Peyer's patch (tissue), 4 donors: Measurements from ENCODE around the gene UBE2H. TPM values are rescaled to one million over a fixed set of nuclear protein-coding genes. Genes with fewer than 3 reads are reported as not detected.
"Not testable (repeated sequence)": the region's sequence is repeated elsewhere in the genome, so short reads cannot be mapped to it uniquely, and the experiment has no call there.

Experiments
- DNase-seq, 3 donors: peaks; one replicate each; pipeline ENCODE4 v3.0.0-alpha.2; 2017 to 2019
- H3K27ac ChIP-seq, 4 donors: fragments of 200-600 bp; sonication (generic); one replicate each; pipeline ENCODE4 v1.5.1; 2016 to 2019
- H3K27me3 ChIP-seq, 2 donors: fragments of 200-600 bp; sonication (generic); one replicate each; pipeline ENCODE4 v1.5.1; 2019
- H3K36me3 ChIP-seq, 3 donors: fragments of 200-600 bp; sonication (generic); one replicate each; pipeline ENCODE4 v1.5.1; 2016 to 2019
- H3K4me1 ChIP-seq, 4 donors: fragments of 200-600 bp; sonication (generic); one replicate each; pipeline ENCODE4 v1.5.1; 2016 to 2019
- H3K4me3 ChIP-seq, 4 donors: fragments of 200-600 bp; sonication (generic); 1 replicate in 3 of 4; 2 replicates in 1 of 4; pipeline ENCODE4 v1.5.1; 2016 to 2019; ENCODE audit warnings: mild to moderate bottlenecking in 1 of 4
- H3K9me3 ChIP-seq, 4 donors: fragments of 200-600 bp; sonication (generic); one replicate each; pipeline ENCODE4 v1.5.1; 2016 to 2019; ENCODE audit warnings: mild to moderate bottlenecking in 1 of 4
- POLR2A ChIP-seq, 2 donors: fragments of 450-650 bp; IDR thresholded peaks; one replicate each; pipeline ENCODE4 v1.5.1; 2017; ENCODE audit warnings: antibody characterized with exemption in 2 of 2, mild to moderate bottlenecking in 2 of 2, moderate library complexity in 2 of 2
- total RNA-seq, 4 donors: library from RNA; depleted of rRNA; stranded (reverse); fragments of >200 nt; gene quantifications; one replicate each; pipeline ENCODE4 v1.1.0, GENCODE V29; 2016
- TF ChIP-seq, protein P1 (sequence below), 6 experiments: fragments of 450-650 bp in 4 of 6; fragments of 200-600 bp in 2 of 6; sonication (generic) in 1 of 6; IDR thresholded peaks; one replicate each; pipeline ENCODE4 v1.5.1; 2017 to 2019; ENCODE audit warnings: antibody characterized with exemption in 6 of 6, mild to moderate bottlenecking in 3 of 6, moderate library complexity in 1 of 6

Gene UBE2H
- total RNA-seq, 4 donors from 2014 or later: 33.5 to 59.4 (median 51.4) TPM

- Histone ChIP-seq H3K9me3 (no peaks in the 10 kb centered on the region), H3K4me3 (no peak overlapping the region), H3K4me1 (peaks cover 0 to 29% (median 5%) of the 10 kb centered on the region in 4 donors), H3K27me3 (no peaks in the 10 kb centered on the region), H3K36me3 (peaks cover 0 to 5% (median 0%) of the 10 kb centered on the region in 3 donors), H3K27ac (no peak overlapping the region)
- DNase-seq: no peak
- TF ChIP-seq POLR2A (IDR thresholded peaks at IDR 0.05): no peak
- TF ChIP-seq, protein P1, sequence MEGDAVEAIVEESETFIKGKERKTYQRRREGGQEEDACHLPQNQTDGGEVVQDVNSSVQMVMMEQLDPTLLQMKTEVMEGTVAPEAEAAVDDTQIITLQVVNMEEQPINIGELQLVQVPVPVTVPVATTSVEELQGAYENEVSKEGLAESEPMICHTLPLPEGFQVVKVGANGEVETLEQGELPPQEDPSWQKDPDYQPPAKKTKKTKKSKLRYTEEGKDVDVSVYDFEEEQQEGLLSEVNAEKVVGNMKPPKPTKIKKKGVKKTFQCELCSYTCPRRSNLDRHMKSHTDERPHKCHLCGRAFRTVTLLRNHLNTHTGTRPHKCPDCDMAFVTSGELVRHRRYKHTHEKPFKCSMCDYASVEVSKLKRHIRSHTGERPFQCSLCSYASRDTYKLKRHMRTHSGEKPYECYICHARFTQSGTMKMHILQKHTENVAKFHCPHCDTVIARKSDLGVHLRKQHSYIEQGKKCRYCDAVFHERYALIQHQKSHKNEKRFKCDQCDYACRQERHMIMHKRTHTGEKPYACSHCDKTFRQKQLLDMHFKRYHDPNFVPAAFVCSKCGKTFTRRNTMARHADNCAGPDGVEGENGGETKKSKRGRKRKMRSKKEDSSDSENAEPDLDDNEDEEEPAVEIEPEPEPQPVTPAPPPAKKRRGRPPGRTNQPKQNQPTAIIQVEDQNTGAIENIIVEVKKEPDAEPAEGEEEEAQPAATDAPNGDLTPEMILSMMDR (IDR thresholded peaks at IDR 0.05): no peak
These were observed 124.5 kb downstream of the UBE2H start for GRCh38 chr7:129828078-129828762.

DNA sequence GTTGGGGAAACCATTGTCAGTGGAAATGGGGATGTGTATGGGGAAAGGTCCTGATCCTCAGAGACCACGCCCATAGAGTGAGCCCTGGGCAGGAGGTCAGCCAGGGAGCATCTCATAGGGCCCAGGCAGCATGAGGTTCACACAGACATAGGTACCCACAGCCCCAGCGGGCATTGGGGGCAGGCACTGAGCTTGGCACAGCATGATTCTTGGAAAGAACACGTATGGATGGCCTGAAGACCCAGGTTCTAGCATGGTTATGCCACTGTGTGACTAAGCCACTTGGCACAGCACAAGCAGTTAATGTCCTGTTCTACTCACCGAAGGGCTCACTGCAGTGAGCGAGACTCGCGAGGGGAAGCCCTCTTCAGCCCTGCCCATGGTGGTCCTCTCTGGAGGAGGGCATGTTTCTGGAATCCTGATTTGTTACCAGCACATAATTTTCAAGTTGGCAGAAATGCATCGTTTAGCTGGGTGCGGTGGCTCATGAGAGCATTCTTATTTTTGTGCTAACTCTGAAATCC, 125.2 kb downstream of the UBE2H start:
- Histone ChIP-seq H3K4me3 (no peak overlapping the region), H3K4me1 (peaks cover 0 to 29% (median 5%) of the 10 kb centered on the region in 4 donors), H3K36me3 (no peaks in the 10 kb centered on the region), H3K27ac (no peak overlapping the region), H3K9me3 (no peaks in the 10 kb centered on the region), H3K27me3 (no peaks in the 10 kb centered on the region)
- DNase-seq: no peak
- no peak for TF ChIP-seq POLR2A (IDR thresholded peaks at IDR 0.05)
- TF ChIP-seq, protein P1 (IDR thresholded peaks at IDR 0.05): no peak

DNA sequence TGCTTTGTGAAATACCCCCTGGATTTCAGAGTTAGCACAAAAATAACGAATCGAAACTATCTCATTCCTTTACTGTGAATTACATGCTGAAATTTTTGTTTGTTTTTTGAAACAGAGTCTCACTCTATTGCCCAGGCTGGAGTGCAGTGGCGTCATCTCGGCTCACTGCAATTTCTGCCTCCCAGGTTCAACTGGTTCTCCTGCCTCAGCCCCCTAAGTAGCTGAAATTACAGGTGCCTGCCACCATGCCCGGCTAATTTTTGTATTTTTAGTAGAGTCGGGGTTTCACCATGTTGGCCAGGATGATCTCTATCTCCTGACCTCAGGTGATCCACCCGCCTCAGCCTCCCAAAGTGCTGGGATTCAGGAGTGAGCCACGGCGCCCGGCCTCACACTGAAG, 125.9 kb downstream of the UBE2H start:
- not testable (repeated sequence) for H3K27ac ChIP-seq, H3K27me3 ChIP-seq, H3K4me3 ChIP-seq, DNase-seq, H3K9me3 ChIP-seq, H3K36me3 ChIP-seq
- peaks cover 0 to 29% (median 5%) of the 10 kb centered on the region in 4 donors for H3K4me1 ChIP-seq

DNA sequence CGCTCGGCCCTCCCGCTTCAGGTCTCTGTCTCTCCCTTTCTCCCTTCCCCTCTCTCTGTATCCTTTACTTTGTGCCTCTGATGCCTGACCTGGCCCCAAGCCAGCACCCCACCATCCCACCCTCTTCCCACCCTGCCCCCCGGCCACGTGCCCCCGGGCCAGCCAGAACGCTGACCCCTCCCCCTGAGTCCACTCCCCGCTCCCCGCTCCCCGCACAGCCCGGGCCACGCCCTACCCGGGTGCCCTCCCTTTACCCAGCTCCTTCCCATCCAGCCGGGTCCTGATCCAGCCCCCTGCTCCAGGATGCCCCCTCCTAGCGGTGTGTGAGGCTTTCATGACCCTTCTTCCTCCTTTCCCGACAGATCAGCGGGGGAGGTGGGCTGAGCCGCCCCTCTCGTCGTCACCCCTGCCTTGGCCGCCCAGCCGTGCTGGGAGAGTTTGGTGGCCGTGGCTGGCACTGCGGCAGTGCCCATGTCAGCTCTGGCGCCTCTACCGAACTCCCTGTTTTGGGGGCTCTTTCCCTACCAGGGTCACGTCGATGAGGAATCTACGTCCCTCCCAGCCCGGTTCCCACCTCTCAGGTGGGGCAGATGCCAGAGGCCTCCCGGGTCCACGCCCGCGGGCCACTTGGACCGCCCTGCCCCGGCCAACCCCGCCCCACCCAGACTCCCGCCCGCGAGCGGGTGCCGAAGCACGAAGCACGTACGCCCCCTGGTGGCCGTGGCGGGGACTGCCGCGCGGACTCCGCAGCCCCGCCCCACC, 127.4 kb downstream of the UBE2H start:
- DNase-seq: peak; percentile 84 to 95 (median 94)
- Histone ChIP-seq H3K27me3 (no peaks in the 10 kb centered on the region), H3K9me3 (no peaks in the 10 kb centered on the region), H3K27ac (peak overlapping the region in 2 of 4 donors; percentile 9 to 52), H3K4me3 (peak overlapping the region; percentile 40 to 57 (median 54)), H3K4me1 (peaks cover 0 to 23% (median 5%) of the 10 kb centered on the region in 4 donors), H3K36me3 (no peaks in the 10 kb centered on the region)
- TF ChIP-seq, protein P1 (IDR thresholded peaks at IDR 0.05): peak in 5 of 6 experiments; percentile 56 to 99 (median 59)
- no peak for TF ChIP-seq POLR2A (IDR thresholded peaks at IDR 0.05)

GRCh38 chr7:129824291-129825208, 128.2 kb downstream of the UBE2H start:
- peak in 2 of 3 donors; percentile 24 to 59 for DNase-seq
- Histone ChIP-seq H3K36me3 (no peaks in the 10 kb centered on the region), H3K9me3 (no peaks in the 10 kb centered on the region), H3K4me1 (peaks cover 0 to 16% (median 5%) of the 10 kb centered on the region in 4 donors), H3K27ac (peak overlapping the region in 1 of 4 donors; percentile 52), H3K27me3 (no peaks in the 10 kb centered on the region), H3K4me3 (peak overlapping the region; percentile 40 to 57 (median 54))
- TF ChIP-seq, protein P1 (IDR thresholded peaks at IDR 0.05): peak in 5 of 6 experiments; percentile 5 to 26 (median 11)
- no peak for TF ChIP-seq POLR2A (IDR thresholded peaks at IDR 0.05)

- not testable (repeated sequence) for H3K27ac ChIP-seq, H3K9me3 ChIP-seq, H3K27me3 ChIP-seq, DNase-seq, H3K36me3 ChIP-seq, H3K4me3 ChIP-seq
- peaks cover 0 to 16% (median 5%) of the 10 kb centered on the region in 4 donors for H3K4me1 ChIP-seq
These were observed 129.6 kb downstream of the UBE2H start for GRCh38 chr7:129823143-129823542.
